ENCODE measurements around the gene TOX2. TPM values are rescaled to one million over a fixed set of nuclear protein-coding genes. Genes with fewer than 3 reads are reported as not detected.

Gene TOX2
- total and polyA plus RNA-seq, 2 donors: 14.5 to 75.8 TPM

- no peak overlapping the region for H3K4me3 ChIP-seq (ENCODE audit: low read length in 2 of 2)
- no peak overlapping the region for H3K27ac ChIP-seq (ENCODE audit: low read depth in 1 of 2, low read length in 1 of 2)
- no peaks in the 10 kb centered on the region for H3K27me3 ChIP-seq (ENCODE audit: control insufficient read depth in 2 of 2, insufficient read depth in 1 of 2, low read length in 1 of 2)
- H3K36me3 ChIP-seq (ENCODE audit: control insufficient read depth in 2 of 2, insufficient read depth in 2 of 2, low read length in 1 of 2): peaks cover 0 to 2% of the 10 kb centered on the region in 2 donors
- H3K4me1 ChIP-seq (ENCODE audit: control insufficient read depth in 2 of 2, insufficient read depth in 2 of 2, low read length in 2 of 2): peaks cover 6 to 23% of the 10 kb centered on the region in 2 donors
- WGBS: 94% methylated on average over 5 of the region's 5 CpGs
- H3K9me3 ChIP-seq (ENCODE audit: control insufficient read depth in 2 of 2, insufficient read depth in 1 of 2, low read length in 1 of 2): no peaks in the 10 kb centered on the region
- DNase-seq (ENCODE audit: low read depth in 6 of 9, low spot score in 9 of 9): no peak
Measured at GRCh38 chr20:43982886-43983285, 68.2 kb downstream of the TOX2 start.

GRCh38 chr20:43983359-43983758 is 68.7 kb downstream of the TOX2 start:
- no peaks in the 10 kb centered on the region for H3K27me3 ChIP-seq (ENCODE audit: control insufficient read depth in 2 of 2, insufficient read depth in 1 of 2, low read length in 1 of 2)
- H3K4me3 ChIP-seq (ENCODE audit: low read length in 2 of 2): no peak overlapping the region
- peaks cover 0 to 2% of the 10 kb centered on the region in 2 donors for H3K36me3 ChIP-seq (ENCODE audit: control insufficient read depth in 2 of 2, insufficient read depth in 2 of 2, low read length in 1 of 2)
- DNase-seq (ENCODE audit: low read depth in 6 of 9, low spot score in 9 of 9): peak in 1 of 9 donors; percentile 28
- H3K4me1 ChIP-seq (ENCODE audit: control insufficient read depth in 2 of 2, insufficient read depth in 2 of 2, low read length in 2 of 2): peaks cover 6 to 22% of the 10 kb centered on the region in 2 donors
- no peaks in the 10 kb centered on the region for H3K9me3 ChIP-seq (ENCODE audit: control insufficient read depth in 2 of 2, insufficient read depth in 1 of 2, low read length in 1 of 2)
- no peak overlapping the region for H3K27ac ChIP-seq (ENCODE audit: low read depth in 1 of 2, low read length in 1 of 2)
- WGBS: 97% methylated on average over 5 of the region's 5 CpGs

- peaks cover 6 to 21% of the 10 kb centered on the region in 2 donors for H3K4me1 ChIP-seq (ENCODE audit: control insufficient read depth in 2 of 2, insufficient read depth in 2 of 2, low read length in 2 of 2)
- DNase-seq (ENCODE audit: low read depth in 6 of 9, low spot score in 9 of 9): no peak
- H3K27me3 ChIP-seq (ENCODE audit: control insufficient read depth in 2 of 2, insufficient read depth in 1 of 2, low read length in 1 of 2): no peaks in the 10 kb centered on the region
- peaks cover 0 to 2% of the 10 kb centered on the region in 2 donors for H3K36me3 ChIP-seq (ENCODE audit: control insufficient read depth in 2 of 2, insufficient read depth in 2 of 2, low read length in 1 of 2)
- H3K4me3 ChIP-seq (ENCODE audit: low read length in 2 of 2): no peak overlapping the region
- no peak overlapping the region for H3K27ac ChIP-seq (ENCODE audit: low read depth in 1 of 2, low read length in 1 of 2)
- peaks cover 0 to under 1% of the 10 kb centered on the region in 2 donors for H3K9me3 ChIP-seq (ENCODE audit: control insufficient read depth in 2 of 2, insufficient read depth in 1 of 2, low read length in 1 of 2)
- whole genome bisulfite sequencing: 94% methylated on average over 6 of the region's 6 CpGs
Measured at GRCh38 chr20:43983904-43984361, 69.3 kb downstream of the TOX2 start.

GRCh38 chr20:43984587-43984986 is 69.9 kb downstream of the TOX2 start:
- WGBS: 87% methylated on average over 4 of the region's 4 CpGs
- DNase-seq (ENCODE audit: low read depth in 6 of 9, low spot score in 9 of 9): no peak
- H3K4me1 ChIP-seq (ENCODE audit: control insufficient read depth in 2 of 2, insufficient read depth in 2 of 2, low read length in 2 of 2): peaks cover 6 to 21% of the 10 kb centered on the region in 2 donors
- H3K36me3 ChIP-seq (ENCODE audit: control insufficient read depth in 2 of 2, insufficient read depth in 2 of 2, low read length in 1 of 2): peaks cover 0 to 2% of the 10 kb centered on the region in 2 donors
- peaks cover 0 to 6% of the 10 kb centered on the region in 2 donors for H3K9me3 ChIP-seq (ENCODE audit: control insufficient read depth in 2 of 2, insufficient read depth in 1 of 2, low read length in 1 of 2)
- H3K27ac ChIP-seq (ENCODE audit: low read depth in 1 of 2, low read length in 1 of 2): no peak overlapping the region
- H3K4me3 ChIP-seq (ENCODE audit: low read length in 2 of 2): no peak overlapping the region
- no peaks in the 10 kb centered on the region for H3K27me3 ChIP-seq (ENCODE audit: control insufficient read depth in 2 of 2, insufficient read depth in 1 of 2, low read length in 1 of 2)

GRCh38 chr20:43985121-43985520 is 70.5 kb downstream of the TOX2 start:
- 97% methylated on average over 3 of the region's 3 CpGs for WGBS
- Histone ChIP-seq H3K27me3 (ENCODE audit: control insufficient read depth in 2 of 2, insufficient read depth in 1 of 2, low read length in 1 of 2) (no peaks in the 10 kb centered on the region), H3K4me3 (ENCODE audit: low read length in 2 of 2) (no peak overlapping the region), H3K9me3 (ENCODE audit: control insufficient read depth in 2 of 2, insufficient read depth in 1 of 2, low read length in 1 of 2) (peaks cover 0 to 6% of the 10 kb centered on the region in 2 donors), H3K4me1 (ENCODE audit: control insufficient read depth in 2 of 2, insufficient read depth in 2 of 2, low read length in 2 of 2) (peaks cover 6 to 21% of the 10 kb centered on the region in 2 donors), H3K36me3 (ENCODE audit: control insufficient read depth in 2 of 2, insufficient read depth in 2 of 2, low read length in 1 of 2) (peaks cover 0 to 2% of the 10 kb centered on the region in 2 donors), H3K27ac (ENCODE audit: low read depth in 1 of 2, low read length in 1 of 2) (no peak overlapping the region)
- no peak for DNase-seq (ENCODE audit: low read depth in 6 of 9, low spot score in 9 of 9)

- Histone ChIP-seq H3K27ac (ENCODE audit: low read depth in 1 of 2, low read length in 1 of 2) (no peak overlapping the region), H3K27me3 (ENCODE audit: control insufficient read depth in 2 of 2, insufficient read depth in 1 of 2, low read length in 1 of 2) (no peaks in the 10 kb centered on the region), H3K9me3 (ENCODE audit: control insufficient read depth in 2 of 2, insufficient read depth in 1 of 2, low read length in 1 of 2) (peaks cover 0 to 6% of the 10 kb centered on the region in 2 donors), H3K36me3 (ENCODE audit: control insufficient read depth in 2 of 2, insufficient read depth in 2 of 2, low read length in 1 of 2) (peaks cover 0 to 2% of the 10 kb centered on the region in 2 donors), H3K4me3 (ENCODE audit: low read length in 2 of 2) (no peak overlapping the region), H3K4me1 (ENCODE audit: control insufficient read depth in 2 of 2, insufficient read depth in 2 of 2, low read length in 2 of 2) (peaks cover 6 to 21% of the 10 kb centered on the region in 2 donors)
- DNase-seq (ENCODE audit: low read depth in 6 of 9, low spot score in 9 of 9): no peak
- WGBS: 92% methylated on average over 9 of the region's 9 CpGs
Measured at GRCh38 chr20:43985608-43986316, 71.1 kb downstream of the TOX2 start.

GRCh38 chr20:43987018-43987417 is 72.4 kb downstream of the TOX2 start:
- Histone ChIP-seq H3K36me3 (ENCODE audit: control insufficient read depth in 2 of 2, insufficient read depth in 2 of 2, low read length in 1 of 2) (peaks cover 0 to 2% of the 10 kb centered on the region in 2 donors), H3K27ac (ENCODE audit: low read depth in 1 of 2, low read length in 1 of 2) (no peak overlapping the region), H3K4me1 (ENCODE audit: control insufficient read depth in 2 of 2, insufficient read depth in 2 of 2, low read length in 2 of 2) (peaks cover 2 to 18% of the 10 kb centered on the region in 2 donors), H3K4me3 (ENCODE audit: low read length in 2 of 2) (no peak overlapping the region), H3K27me3 (ENCODE audit: control insufficient read depth in 2 of 2, insufficient read depth in 1 of 2, low read length in 1 of 2) (no peaks in the 10 kb centered on the region), H3K9me3 (ENCODE audit: control insufficient read depth in 2 of 2, insufficient read depth in 1 of 2, low read length in 1 of 2) (peaks cover 0 to 6% of the 10 kb centered on the region in 2 donors)
- no peak for DNase-seq (ENCODE audit: low read depth in 6 of 9, low spot score in 9 of 9)
- WGBS: 75% methylated on average over 1 of the region's 1 CpG

GRCh38 chr20:43987531-43987930 is 72.9 kb downstream of the TOX2 start:
- no peak for DNase-seq (ENCODE audit: low read depth in 6 of 9, low spot score in 9 of 9)
- Histone ChIP-seq H3K27ac (ENCODE audit: low read depth in 1 of 2, low read length in 1 of 2) (no peak overlapping the region), H3K4me1 (ENCODE audit: control insufficient read depth in 2 of 2, insufficient read depth in 2 of 2, low read length in 2 of 2) (peaks cover 0 to 13% of the 10 kb centered on the region in 2 donors), H3K9me3 (ENCODE audit: control insufficient read depth in 2 of 2, insufficient read depth in 1 of 2, low read length in 1 of 2) (peaks cover 0 to 6% of the 10 kb centered on the region in 2 donors), H3K27me3 (ENCODE audit: control insufficient read depth in 2 of 2, insufficient read depth in 1 of 2, low read length in 1 of 2) (no peaks in the 10 kb centered on the region), H3K36me3 (ENCODE audit: control insufficient read depth in 2 of 2, insufficient read depth in 2 of 2, low read length in 1 of 2) (peaks cover 0 to 2% of the 10 kb centered on the region in 2 donors), H3K4me3 (ENCODE audit: low read length in 2 of 2) (no peak overlapping the region)
- WGBS: 82% methylated on average over 4 of the region's 4 CpGs

- 82% methylated on average over 2 of the region's 2 CpGs for WGBS
- peaks cover 0 to 2% of the 10 kb centered on the region in 2 donors for H3K36me3 ChIP-seq (ENCODE audit: control insufficient read depth in 2 of 2, insufficient read depth in 2 of 2, low read length in 1 of 2)
- H3K27me3 ChIP-seq (ENCODE audit: control insufficient read depth in 2 of 2, insufficient read depth in 1 of 2, low read length in 1 of 2): no peaks in the 10 kb centered on the region
- H3K27ac ChIP-seq (ENCODE audit: low read depth in 1 of 2, low read length in 1 of 2): peak overlapping the region in 1 of 2 donors; percentile 8
- H3K4me1 ChIP-seq (ENCODE audit: control insufficient read depth in 2 of 2, insufficient read depth in 2 of 2, low read length in 2 of 2): peaks cover 0 to 13% of the 10 kb centered on the region in 2 donors
- H3K9me3 ChIP-seq (ENCODE audit: control insufficient read depth in 2 of 2, insufficient read depth in 1 of 2, low read length in 1 of 2): peaks cover 0 to 6% of the 10 kb centered on the region in 2 donors
- DNase-seq (ENCODE audit: low read depth in 6 of 9, low spot score in 9 of 9): no peak
- H3K4me3 ChIP-seq (ENCODE audit: low read length in 2 of 2): no peak overlapping the region
Measured at GRCh38 chr20:43988451-43988850, 73.8 kb downstream of the TOX2 start.
